RWPE1 (cell line): ENCODE measurements around the gene BOLA2B.
"Not testable (repeated sequence)": the region's sequence is repeated elsewhere in the genome, so short reads cannot be mapped to it uniquely, and the experiment has no call there.

Experiments used
- CTCF ChIA-PET: fragments of 350-600 bp; sonication (Branson Sonifier 250); formaldehyde crosslinking; extraction: SDS; loops from one replicate; lab custom pipeline; 2021; lab: Yijun Ruan, JAX
- POLR2A ChIA-PET: fragments of 400-600 bp; formaldehyde crosslinking; extraction: SDS; loops from one replicate; lab custom pipeline; 2020; ENCODE audit warnings: antibody characterized with exemption; ENCODE audit not compliant: low non-redundant PET; lab: Yijun Ruan, JAX
- DNase-seq: peaks from one replicate; pipeline ENCODE4 v3.0.0; 2012; ENCODE audit warnings: low spot score
- H3K27ac ChIP-seq: fragments of 450-650 bp; 2 replicates; pipeline ENCODE4 v1.5.1; 2017
- CTCF ChIP-seq: fragments of 450-650 bp; conservative IDR thresholded peaks from 2 replicates; pipeline ENCODE4 v1.5.1; 2017; ENCODE audit warnings: low read depth, mild to moderate bottlenecking

The BOLA2B gene

DNA sequence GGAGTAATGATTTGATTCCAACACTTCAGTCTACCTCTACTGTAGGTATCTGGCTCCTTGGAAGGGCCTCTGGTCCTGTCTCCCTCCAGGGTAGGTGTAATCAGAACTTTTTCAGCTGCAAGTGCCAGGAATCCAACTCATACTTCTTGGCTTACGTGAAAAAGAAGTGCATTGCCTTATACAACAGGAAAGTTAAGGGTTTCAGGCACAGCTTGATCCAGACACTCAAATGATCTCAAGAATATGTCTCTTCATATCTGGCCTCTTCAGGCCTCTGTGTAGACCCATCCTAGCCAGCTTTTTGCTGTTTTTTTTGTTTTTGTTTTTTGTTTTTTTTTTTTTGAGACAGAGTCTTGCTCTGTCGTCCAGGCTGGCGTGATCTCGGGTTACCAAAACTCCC, 14.3 kb downstream of the BOLA2B start:
- POLR2A ChIA-PET, result interaction anchor here (0.7 kb wide), 1 partner anchor 68 kb away, joined by 4 read pairs; no protein-coding TSS in a partner anchor
- TF ChIP-seq CTCF, result no peak
- no peak overlapping the region for H3K27ac ChIP-seq
- CTCF ChIA-PET, result interaction anchor here (0.9 kb wide), 1 partner anchor 88 kb away, joined by 4 read pairs; the partner anchor contains the start of gene TBX6
- no peak for DNase-seq

DNA sequence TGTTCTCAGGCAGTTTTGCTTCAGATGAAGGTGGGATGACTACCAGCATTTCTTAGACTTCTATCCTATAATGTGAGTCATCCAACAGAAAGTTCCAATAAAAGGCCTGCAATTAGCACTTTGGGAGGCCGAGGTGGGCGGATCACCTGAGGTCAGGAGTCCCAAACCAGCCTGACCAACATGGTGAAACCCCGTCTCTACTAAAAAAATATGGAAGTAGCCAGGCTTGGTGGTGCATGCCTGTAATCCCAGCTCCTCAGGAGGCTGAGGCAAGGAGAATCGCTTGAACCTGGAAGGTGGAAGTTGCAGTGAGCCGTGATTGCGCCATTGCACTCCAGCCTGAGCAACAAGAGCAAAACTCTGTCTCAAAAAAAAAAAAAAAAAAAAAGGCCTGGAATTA, 16.6 kb downstream of the BOLA2B start:
- POLR2A ChIA-PET, CTCF ChIA-PET, DNase-seq, H3K27ac ChIP-seq: not testable (repeated sequence)

- no peak for DNase-seq
- CTCF ChIA-PET, result no interaction called here
- POLR2A ChIA-PET, result no interaction called here
Measured at GRCh38 chr16:30173054-30173453, 20.4 kb downstream of the BOLA2B start.

DNA sequence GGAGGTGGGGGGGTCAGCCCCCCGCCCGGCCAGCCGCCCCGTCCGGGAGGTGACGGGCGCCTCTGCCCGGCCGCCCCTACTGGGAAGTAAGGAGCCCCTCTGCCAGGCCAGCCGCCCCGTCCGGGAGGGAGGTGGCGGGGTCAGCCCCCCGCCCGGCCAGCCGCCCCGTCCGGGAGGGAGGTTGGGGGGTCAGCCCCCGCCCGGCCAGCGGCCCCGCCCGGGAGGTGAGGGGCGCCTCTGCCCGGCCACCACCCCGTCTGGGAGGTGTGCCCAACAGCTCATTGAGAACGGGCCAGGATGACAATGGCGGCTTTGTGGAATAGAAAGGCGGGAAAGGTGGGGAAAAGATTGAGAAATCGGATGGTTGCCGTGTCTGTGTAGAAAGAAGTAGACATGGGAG, 23.3 kb downstream of the BOLA2B start:
- POLR2A ChIA-PET, DNase-seq, CTCF ChIA-PET, H3K27ac ChIP-seq: not testable (repeated sequence)

More at GRCh38 chr16:30173054-30173453, 20.4 kb downstream of the BOLA2B start:
- TF ChIP-seq CTCF, result no peak
- no peak overlapping the region for H3K27ac ChIP-seq

- CTCF ChIA-PET, DNase-seq, POLR2A ChIA-PET, H3K27ac ChIP-seq: not testable (repeated sequence)
Measured at GRCh38 chr16:30169416-30169815, 24.1 kb downstream of the BOLA2B start.

GRCh38 chr16:30168746-30169145, 24.7 kb downstream of the BOLA2B start:
- DNase-seq, POLR2A ChIA-PET, H3K27ac ChIP-seq, CTCF ChIA-PET: not testable (repeated sequence)

GRCh38 chr16:30166202-30166902, 27.1 kb downstream of the BOLA2B start:
- H3K27ac ChIP-seq, result no peak overlapping the region
- CTCF ChIA-PET, result no interaction called here
- DNase-seq, result no peak
- no peak for TF ChIP-seq CTCF
- POLR2A ChIA-PET, result no interaction called here

- ChIA-PET POLR2A (no interaction called here), CTCF (no interaction called here)
- DNase-seq, result no peak
- TF ChIP-seq CTCF, result no peak
- no peak overlapping the region for H3K27ac ChIP-seq
Measured at GRCh38 chr16:30163538-30163937, 29.9 kb downstream of the BOLA2B start.
